Measurements from ENCODE around the gene C22orf23. TPM values are rescaled to one million over a fixed set of nuclear protein-coding genes. Genes with fewer than 3 reads are reported as not detected.

C22orf23 gene
- total RNA-seq, 1 donor from 2014 or later = not detected

DNA sequence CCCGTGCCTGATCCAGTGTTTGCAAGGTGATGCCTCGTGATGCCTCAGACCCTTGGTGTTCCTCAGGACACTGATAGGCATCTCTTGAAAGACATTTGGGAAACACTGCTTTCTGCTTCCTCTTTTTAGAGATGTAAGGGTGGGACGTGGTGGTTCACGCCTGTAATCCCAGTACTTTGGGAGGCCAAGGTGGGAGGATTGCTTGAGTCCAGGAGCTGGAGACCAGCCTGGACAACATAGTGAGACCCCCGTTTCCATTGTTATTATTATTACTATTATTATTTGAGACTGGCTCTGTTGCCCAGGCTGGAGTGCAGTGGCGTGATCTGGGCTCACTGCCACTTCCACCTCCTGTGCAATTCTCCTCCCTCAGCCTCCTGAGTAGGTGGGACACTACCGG lies 37.5 kb upstream of the C22orf23 start:
- Histone ChIP-seq H3K4me3 (no peak overlapping the region), H3K4me1 (no peaks in the 10 kb centered on the region), H3K36me3 (peaks cover 0 to 3% of the 10 kb centered on the region in 2 donors), H3K27ac (no peak overlapping the region), H3K27me3 (no peaks in the 10 kb centered on the region), H3K9me3 (no peaks in the 10 kb centered on the region)
- no peak for DNase-seq (ENCODE audit: low spot score in 2 of 2)
- intact Hi-C loops (cut with DNase I) = no loop called here
- TF ChIP-seq, protein P1, sequence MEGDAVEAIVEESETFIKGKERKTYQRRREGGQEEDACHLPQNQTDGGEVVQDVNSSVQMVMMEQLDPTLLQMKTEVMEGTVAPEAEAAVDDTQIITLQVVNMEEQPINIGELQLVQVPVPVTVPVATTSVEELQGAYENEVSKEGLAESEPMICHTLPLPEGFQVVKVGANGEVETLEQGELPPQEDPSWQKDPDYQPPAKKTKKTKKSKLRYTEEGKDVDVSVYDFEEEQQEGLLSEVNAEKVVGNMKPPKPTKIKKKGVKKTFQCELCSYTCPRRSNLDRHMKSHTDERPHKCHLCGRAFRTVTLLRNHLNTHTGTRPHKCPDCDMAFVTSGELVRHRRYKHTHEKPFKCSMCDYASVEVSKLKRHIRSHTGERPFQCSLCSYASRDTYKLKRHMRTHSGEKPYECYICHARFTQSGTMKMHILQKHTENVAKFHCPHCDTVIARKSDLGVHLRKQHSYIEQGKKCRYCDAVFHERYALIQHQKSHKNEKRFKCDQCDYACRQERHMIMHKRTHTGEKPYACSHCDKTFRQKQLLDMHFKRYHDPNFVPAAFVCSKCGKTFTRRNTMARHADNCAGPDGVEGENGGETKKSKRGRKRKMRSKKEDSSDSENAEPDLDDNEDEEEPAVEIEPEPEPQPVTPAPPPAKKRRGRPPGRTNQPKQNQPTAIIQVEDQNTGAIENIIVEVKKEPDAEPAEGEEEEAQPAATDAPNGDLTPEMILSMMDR (IDR thresholded peaks at IDR 0.05) = no peak

DNA sequence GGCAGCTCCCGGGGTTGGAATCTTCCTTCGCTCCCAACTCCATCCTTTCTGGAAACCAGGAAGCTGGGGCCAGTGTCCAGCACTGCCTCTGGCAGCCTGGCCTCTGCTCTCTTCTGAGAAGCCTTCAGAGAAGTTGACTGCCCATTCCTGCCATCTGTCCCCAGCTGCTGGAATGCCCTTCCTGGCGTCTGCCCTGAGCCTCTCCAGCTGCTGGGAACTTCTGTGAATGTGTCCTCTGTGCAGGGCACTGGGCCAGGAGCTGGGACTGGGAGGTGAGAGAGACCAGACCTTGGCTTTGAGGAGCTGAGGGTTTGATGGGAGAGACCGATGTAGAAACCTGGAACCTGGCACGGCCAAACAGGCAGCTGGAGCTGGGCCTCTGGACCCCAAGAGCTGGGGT lies 36.9 kb upstream of the C22orf23 start:
- H3K36me3 ChIP-seq = peaks cover 0 to 3% of the 10 kb centered on the region in 2 donors
- H3K27ac ChIP-seq = no peak overlapping the region
- intact Hi-C loops (cut with DNase I) = no loop called here
- no peak for DNase-seq (ENCODE audit: low spot score in 2 of 2)
- H3K4me1 ChIP-seq = no peaks in the 10 kb centered on the region
- TF ChIP-seq, protein P1 (IDR thresholded peaks at IDR 0.05) = no peak
- no peak overlapping the region for H3K4me3 ChIP-seq
- no peaks in the 10 kb centered on the region for H3K9me3 ChIP-seq
- H3K27me3 ChIP-seq = no peaks in the 10 kb centered on the region

DNA sequence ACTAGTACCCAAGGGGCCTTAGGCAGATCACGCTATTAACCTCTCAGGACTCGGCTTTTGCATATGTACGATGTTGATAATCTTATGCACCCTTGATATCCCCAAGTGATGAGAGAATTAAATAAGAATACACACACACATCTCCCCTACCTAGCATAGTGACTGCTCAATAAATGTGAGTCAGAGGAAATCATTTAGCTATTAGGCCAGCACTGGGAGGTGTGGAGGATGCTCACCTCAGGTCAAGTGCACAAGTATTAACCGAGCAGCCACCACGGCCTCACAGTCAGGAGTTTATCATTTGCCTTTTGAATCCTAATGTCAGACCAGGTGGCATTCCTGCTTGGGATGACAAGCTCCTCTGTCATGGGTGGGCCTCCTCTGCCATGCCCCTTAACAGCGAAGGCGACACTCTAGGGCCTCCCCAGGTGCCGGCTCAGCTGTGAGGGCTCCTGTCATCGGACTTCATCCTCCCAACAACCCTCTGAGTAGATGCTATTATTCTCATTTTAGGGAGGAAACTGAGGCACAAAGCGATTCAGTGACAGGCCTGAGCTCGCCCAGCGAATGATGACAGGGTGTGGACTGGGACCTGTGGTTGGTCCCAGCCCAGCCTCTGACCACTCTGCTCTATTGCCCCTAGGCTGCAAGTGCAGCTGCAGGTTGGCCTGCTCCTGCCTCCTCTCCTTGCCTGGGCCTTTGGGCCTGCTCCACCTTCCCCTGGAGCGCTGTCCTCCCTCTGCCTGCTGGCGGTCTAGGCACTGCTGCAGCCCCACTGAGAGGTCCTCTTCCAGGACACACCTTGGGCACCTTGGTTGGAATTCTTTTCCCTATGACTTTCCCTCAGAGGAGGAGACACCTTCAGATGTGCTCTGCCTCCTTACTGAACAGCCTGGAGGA lies 36.0 kb upstream of the C22orf23 start:
- TF ChIP-seq, protein P1 (IDR thresholded peaks at IDR 0.05) = no peak
- Histone ChIP-seq H3K9me3 (no peaks in the 10 kb centered on the region), H3K27me3 (no peaks in the 10 kb centered on the region), H3K4me1 (no peaks in the 10 kb centered on the region), H3K4me3 (no peak overlapping the region), H3K27ac (no peak overlapping the region), H3K36me3 (peaks cover 0 to 3% of the 10 kb centered on the region in 2 donors)
- intact Hi-C loops (cut with DNase I) = no loop called here
- no peak for DNase-seq (ENCODE audit: low spot score in 2 of 2)

DNA sequence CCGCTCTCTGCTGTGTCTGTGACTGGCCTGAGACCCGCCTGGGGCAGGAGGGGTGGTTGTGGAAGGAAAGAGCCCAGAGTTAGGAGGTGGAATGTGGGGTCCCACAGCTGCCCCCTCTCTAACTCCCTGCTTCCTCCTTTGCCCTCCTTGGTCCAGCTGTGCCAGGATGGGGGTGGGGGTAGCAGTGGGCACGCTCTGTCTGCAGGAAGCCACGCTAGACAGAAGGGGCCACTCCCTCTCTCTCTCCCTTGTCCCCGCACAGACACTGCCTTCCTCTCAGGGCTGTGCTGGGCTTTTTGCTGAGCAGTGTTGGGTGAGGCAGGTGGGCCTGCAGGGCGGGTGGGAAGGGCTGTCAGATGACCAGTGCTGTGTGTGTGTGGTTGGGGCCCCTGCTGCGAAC lies 33.0 kb upstream of the C22orf23 start:
- Histone ChIP-seq H3K9me3 (no peaks in the 10 kb centered on the region), H3K27me3 (no peaks in the 10 kb centered on the region), H3K4me1 (no peaks in the 10 kb centered on the region), H3K36me3 (peaks cover 0 to 3% of the 10 kb centered on the region in 2 donors), H3K27ac (no peak overlapping the region), H3K4me3 (no peak overlapping the region)
- TF ChIP-seq, protein P1 (IDR thresholded peaks at IDR 0.05) = no peak
- intact Hi-C loops (cut with DNase I) = no loop called here
- no peak for DNase-seq (ENCODE audit: low spot score in 2 of 2)

DNA sequence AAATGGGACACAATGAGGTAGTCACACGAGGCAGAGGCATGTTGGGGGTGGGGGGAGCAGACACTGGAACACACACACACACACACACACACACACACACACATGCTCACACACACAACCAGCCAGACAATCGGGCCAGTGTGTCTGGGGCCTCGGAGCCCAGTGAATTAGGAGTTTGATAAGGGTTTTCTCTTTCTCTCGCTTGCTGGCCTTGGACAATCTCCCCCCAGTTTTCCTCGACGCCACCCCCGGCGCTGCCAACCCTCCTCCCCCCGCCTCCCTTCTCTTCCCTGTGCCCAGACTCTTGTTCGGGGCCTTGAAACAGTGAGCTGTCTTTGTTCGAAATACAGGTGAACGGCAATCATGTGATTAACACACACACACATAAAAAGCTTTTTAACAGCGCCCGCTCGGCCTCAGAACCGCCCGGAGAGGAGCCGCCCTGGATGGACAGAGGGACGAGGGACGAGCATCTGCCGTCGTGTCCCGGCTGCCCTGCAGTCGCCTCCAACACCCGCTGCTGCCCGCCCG lies 32.4 kb upstream of the C22orf23 start:
- H3K27ac ChIP-seq = no peak overlapping the region
- no peak overlapping the region for H3K4me3 ChIP-seq

More for the DNA sequence above, 32.4 kb upstream of the C22orf23 start:
- TF ChIP-seq, protein P1 (IDR thresholded peaks at IDR 0.05) = no peak
- Histone ChIP-seq H3K9me3 (no peaks in the 10 kb centered on the region), H3K36me3 (peaks cover 0 to 3% of the 10 kb centered on the region in 2 donors), H3K27me3 (no peaks in the 10 kb centered on the region), H3K4me1 (no peaks in the 10 kb centered on the region)
- DNase-seq (ENCODE audit: low spot score in 2 of 2) = no peak
- intact Hi-C loops (cut with DNase I) = no loop called here

All from ascending aorta (tissue), 2 donors.